ENCODE measurements around the gene LHPP.

LHPP gene

DNA sequence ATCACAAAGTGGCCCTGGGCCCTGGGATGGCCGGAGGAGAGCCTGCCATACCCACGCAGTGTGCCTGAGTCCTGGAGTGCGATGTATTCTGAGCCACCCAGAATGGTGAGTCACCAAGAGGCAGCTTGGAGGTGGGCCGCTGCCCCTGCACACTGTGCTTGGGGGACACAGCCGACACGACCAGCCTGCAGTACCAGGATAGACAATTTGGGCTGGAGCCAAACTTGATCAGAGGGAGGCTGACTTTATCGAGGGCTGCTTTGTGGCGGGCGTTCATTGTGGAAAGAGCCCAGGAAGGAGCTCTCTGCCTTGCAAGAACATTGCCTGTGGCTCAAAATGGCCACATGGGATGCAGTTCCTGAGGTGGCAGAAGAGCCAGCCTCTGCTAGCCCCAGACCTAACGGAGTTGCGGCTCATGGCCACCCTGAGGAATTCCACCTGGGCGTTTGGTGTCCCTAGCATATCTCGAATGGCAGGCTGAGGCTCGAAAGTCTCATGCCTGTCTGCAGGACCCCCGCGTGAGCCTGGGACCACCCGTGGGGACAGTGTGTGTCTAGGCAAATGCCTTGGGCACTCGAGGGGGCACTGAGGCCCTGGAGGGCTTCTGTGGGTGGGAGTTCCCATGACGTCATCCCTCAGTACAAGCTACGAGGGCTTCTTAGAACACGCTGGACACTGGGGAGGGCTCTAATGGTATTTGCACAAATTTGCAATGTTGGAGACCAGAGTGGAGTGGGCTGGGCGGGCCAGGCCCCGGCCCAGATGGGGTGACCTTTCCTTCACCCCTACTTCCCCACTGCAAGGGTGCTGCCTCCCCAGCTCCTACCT lies 79.7 kb downstream of the LHPP start:
- Histone ChIP-seq H3K36me3 (ENCODE audit: insufficient read depth, low read length) (no peaks in the 10 kb centered on the region), H3K4me3 (no peak overlapping the region), H3K9ac (ENCODE audit: insufficient read length) (no peak overlapping the region), H3K27ac (no peak overlapping the region), H3K9me3 (ENCODE audit: low read depth, low read length) (no peaks in the 10 kb centered on the region)
- no peak for TF ChIP-seq FOXP2 (optimal IDR thresholded peaks at IDR 0.05; ENCODE audit: control extremely low read depth, extremely low read length, insufficient read depth)
- no peak for TF ChIP-seq EZH2 (IDR thresholded peaks at IDR 0.05)
- TF ChIP-seq POLR2AphosphoS5 (IDR thresholded peaks at IDR 0.05; ENCODE audit: borderline replicate concordance, low read depth, low read length): no peak
- no peak for DNase-seq (ENCODE audit: low read depth, low spot score)

DNA sequence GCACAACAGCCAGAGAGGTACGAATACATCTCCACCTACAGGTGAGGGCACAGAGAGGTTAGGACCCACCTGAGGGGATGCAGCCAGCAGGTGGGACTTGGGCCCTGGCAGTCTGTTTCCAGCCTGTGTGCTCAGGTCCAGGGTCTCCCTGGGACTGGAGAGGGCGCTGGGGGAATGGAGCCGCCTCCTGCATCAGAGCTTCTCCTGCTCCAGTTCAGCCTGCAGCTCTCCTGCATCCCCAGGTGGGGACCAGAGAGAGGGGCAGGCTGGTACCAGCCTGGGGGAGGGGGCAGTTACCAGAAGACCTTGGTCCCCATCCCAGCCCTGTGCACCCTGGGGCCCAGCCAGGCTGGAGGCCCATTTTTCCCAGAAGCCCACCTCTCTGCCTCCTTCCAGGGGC lies 80.7 kb downstream of the LHPP start:
- Histone ChIP-seq H3K4me3 (no peak overlapping the region), H3K27ac (no peak overlapping the region), H3K9me3 (ENCODE audit: low read depth, low read length) (no peaks in the 10 kb centered on the region), H3K36me3 (ENCODE audit: insufficient read depth, low read length) (no peaks in the 10 kb centered on the region), H3K9ac (ENCODE audit: insufficient read length) (no peak overlapping the region)
- no peak for TF ChIP-seq POLR2AphosphoS5 (IDR thresholded peaks at IDR 0.05; ENCODE audit: borderline replicate concordance, low read depth, low read length)
- no peak for TF ChIP-seq FOXP2 (optimal IDR thresholded peaks at IDR 0.05; ENCODE audit: control extremely low read depth, extremely low read length, insufficient read depth)
- no peak for TF ChIP-seq EZH2 (IDR thresholded peaks at IDR 0.05)
- DNase-seq (ENCODE audit: low read depth, low spot score): no peak

DNA sequence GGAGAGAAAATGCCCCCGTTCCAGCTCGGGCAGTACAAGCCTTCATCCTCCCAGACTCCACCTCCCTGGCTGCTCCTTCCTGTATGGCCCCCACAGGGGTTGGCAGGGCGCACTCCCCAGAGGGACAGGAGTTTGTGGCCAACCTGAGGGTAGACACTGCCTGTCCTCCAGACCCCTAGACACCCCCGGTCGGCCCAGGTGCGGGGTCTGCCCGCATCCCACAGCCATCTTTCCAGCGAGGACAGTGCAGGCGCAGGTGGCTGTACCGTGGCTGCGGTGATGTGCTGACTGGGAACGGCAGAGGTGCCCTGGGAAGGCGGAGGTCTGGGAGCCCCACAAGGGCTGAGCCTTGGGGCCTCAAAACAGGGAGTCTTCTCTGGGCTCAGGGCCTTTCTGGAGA lies 81.5 kb downstream of the LHPP start:
- no peak overlapping the region for H3K4me3 ChIP-seq
- no peak overlapping the region for H3K9ac ChIP-seq (ENCODE audit: insufficient read length)
- no peaks in the 10 kb centered on the region for H3K9me3 ChIP-seq (ENCODE audit: low read depth, low read length)
- no peaks in the 10 kb centered on the region for H3K36me3 ChIP-seq (ENCODE audit: insufficient read depth, low read length)
- no peak for TF ChIP-seq FOXP2 (optimal IDR thresholded peaks at IDR 0.05; ENCODE audit: control extremely low read depth, extremely low read length, insufficient read depth)
- H3K27ac ChIP-seq: no peak overlapping the region
- DNase-seq (ENCODE audit: low read depth, low spot score): no peak

DNA sequence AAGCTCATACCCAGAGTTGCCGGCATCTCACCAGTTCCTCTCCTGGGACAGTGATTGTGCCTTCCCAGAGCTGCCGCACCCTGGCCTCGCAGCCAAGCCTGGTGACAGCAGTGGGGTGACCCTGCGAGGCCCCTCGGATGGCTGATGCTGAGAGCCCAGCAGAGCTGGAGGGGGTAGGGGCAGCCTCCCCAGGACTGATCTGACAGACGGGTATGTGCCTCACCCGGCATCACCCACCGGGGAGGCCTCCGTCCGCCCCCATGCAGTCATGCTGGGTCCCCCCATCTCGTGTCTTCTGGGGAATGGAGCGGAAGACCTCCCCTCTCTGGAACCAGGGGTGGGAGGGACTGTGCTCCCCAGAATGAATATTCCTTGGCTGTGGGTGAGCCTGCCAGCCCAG lies 82.3 kb downstream of the LHPP start:
- H3K9me3 ChIP-seq (ENCODE audit: low read depth, low read length): no peaks in the 10 kb centered on the region
- no peak overlapping the region for H3K27ac ChIP-seq
- TF ChIP-seq POLR2AphosphoS5 (IDR thresholded peaks at IDR 0.05; ENCODE audit: borderline replicate concordance, low read depth, low read length) (no peak), EZH2 (IDR thresholded peaks at IDR 0.05) (no peak), FOXP2 (optimal IDR thresholded peaks at IDR 0.05; ENCODE audit: control extremely low read depth, extremely low read length, insufficient read depth) (no peak)
- no peak overlapping the region for H3K4me3 ChIP-seq
- no peaks in the 10 kb centered on the region for H3K36me3 ChIP-seq (ENCODE audit: insufficient read depth, low read length)
- DNase-seq (ENCODE audit: low read depth, low spot score): no peak
- H3K9ac ChIP-seq (ENCODE audit: insufficient read length): no peak overlapping the region

- Histone ChIP-seq H3K9ac (ENCODE audit: insufficient read length) (no peak overlapping the region), H3K27ac (no peak overlapping the region), H3K9me3 (ENCODE audit: low read depth, low read length) (no peaks in the 10 kb centered on the region), H3K36me3 (ENCODE audit: insufficient read depth, low read length) (no peaks in the 10 kb centered on the region), H3K4me3 (no peak overlapping the region)
- TF ChIP-seq EZH2 (IDR thresholded peaks at IDR 0.05) (no peak), FOXP2 (optimal IDR thresholded peaks at IDR 0.05; ENCODE audit: control extremely low read depth, extremely low read length, insufficient read depth) (no peak), POLR2AphosphoS5 (IDR thresholded peaks at IDR 0.05; ENCODE audit: borderline replicate concordance, low read depth, low read length) (no peak)
- DNase-seq (ENCODE audit: low read depth, low spot score): no peak
Measured at GRCh38 chr10:124544711-124545110, 83.1 kb downstream of the LHPP start.

- Histone ChIP-seq H3K4me3 (no peak overlapping the region), H3K9ac (ENCODE audit: insufficient read length) (no peak overlapping the region), H3K9me3 (ENCODE audit: low read depth, low read length) (no peaks in the 10 kb centered on the region), H3K27ac (no peak overlapping the region), H3K36me3 (ENCODE audit: insufficient read depth, low read length) (no peaks in the 10 kb centered on the region)
- DNase-seq (ENCODE audit: low read depth, low spot score): no peak
- TF ChIP-seq FOXP2 (optimal IDR thresholded peaks at IDR 0.05; ENCODE audit: control extremely low read depth, extremely low read length, insufficient read depth) (no peak), POLR2AphosphoS5 (IDR thresholded peaks at IDR 0.05; ENCODE audit: borderline replicate concordance, low read depth, low read length) (no peak), EZH2 (IDR thresholded peaks at IDR 0.05) (no peak)
Measured at GRCh38 chr10:124545351-124546054, 83.9 kb downstream of the LHPP start.

GRCh38 chr10:124546055-124546369 lies 84.4 kb downstream of the LHPP start:
- no peak overlapping the region for H3K4me3 ChIP-seq
- no peak overlapping the region for H3K9ac ChIP-seq (ENCODE audit: insufficient read length)
- no peak for TF ChIP-seq FOXP2 (optimal IDR thresholded peaks at IDR 0.05; ENCODE audit: control extremely low read depth, extremely low read length, insufficient read depth)
- TF ChIP-seq POLR2AphosphoS5 (IDR thresholded peaks at IDR 0.05; ENCODE audit: borderline replicate concordance, low read depth, low read length): no peak
- no peak for TF ChIP-seq EZH2 (IDR thresholded peaks at IDR 0.05)
- H3K36me3 ChIP-seq (ENCODE audit: insufficient read depth, low read length): no peaks in the 10 kb centered on the region
- DNase-seq (ENCODE audit: low read depth, low spot score): no peak
- H3K9me3 ChIP-seq (ENCODE audit: low read depth, low read length): no peaks in the 10 kb centered on the region
- H3K27ac ChIP-seq: no peak overlapping the region

DNA sequence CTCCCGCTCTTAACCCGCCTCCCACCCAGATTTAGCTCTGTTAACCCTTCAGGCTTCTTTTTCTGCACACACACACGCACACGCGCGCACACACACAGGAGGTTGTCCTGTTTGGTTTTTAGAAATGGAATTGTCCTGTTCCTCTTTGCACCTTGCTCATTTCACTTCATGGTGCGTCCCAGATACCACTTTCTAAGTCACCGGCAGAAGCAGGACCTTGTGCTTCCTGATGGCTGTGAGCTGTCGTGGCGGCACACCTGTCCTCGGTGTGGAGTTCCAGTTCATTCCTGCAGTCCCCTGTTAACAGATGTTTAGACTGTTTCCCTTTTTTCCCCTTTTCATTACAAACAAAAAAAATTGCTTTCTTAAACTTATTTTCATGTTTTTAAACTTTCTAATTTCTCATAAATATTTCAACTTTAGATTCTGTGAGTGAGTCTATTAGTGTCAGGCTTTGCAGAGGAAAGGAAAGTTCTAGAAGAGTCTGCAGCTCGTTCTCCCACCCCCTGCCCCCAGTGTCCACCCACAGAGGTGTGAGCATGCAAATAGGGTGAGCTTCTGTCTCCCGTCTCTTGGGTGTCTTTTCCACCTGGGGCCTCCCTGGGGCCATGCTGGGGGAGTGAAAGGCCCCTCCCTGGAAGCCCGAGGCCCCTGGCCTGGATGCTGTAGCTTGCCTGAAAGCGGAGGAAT lies 85.5 kb downstream of the LHPP start:
- TF ChIP-seq EZH2 (IDR thresholded peaks at IDR 0.05) (no peak), POLR2AphosphoS5 (IDR thresholded peaks at IDR 0.05; ENCODE audit: borderline replicate concordance, low read depth, low read length) (no peak), FOXP2 (optimal IDR thresholded peaks at IDR 0.05; ENCODE audit: control extremely low read depth, extremely low read length, insufficient read depth) (no peak)
- H3K4me3 ChIP-seq: no peak overlapping the region
- H3K9ac ChIP-seq (ENCODE audit: insufficient read length): no peak overlapping the region
- H3K36me3 ChIP-seq (ENCODE audit: insufficient read depth, low read length): no peaks in the 10 kb centered on the region
- H3K9me3 ChIP-seq (ENCODE audit: low read depth, low read length): no peaks in the 10 kb centered on the region
- DNase-seq (ENCODE audit: low read depth, low spot score): no peak
- H3K27ac ChIP-seq: no peak overlapping the region

All from SK-N-MC (cell line).